ENCODE data around the gene SGMS1. TPM values are rescaled to one million over a fixed set of nuclear protein-coding genes. Genes with fewer than 3 reads are reported as not detected.
"Not testable (repeated sequence)": the region's sequence is repeated elsewhere in the genome, so short reads cannot be mapped to it uniquely, and the experiment has no call there.

Gene SGMS1
- 5.7 and 8.0 TPM in 2 replicates for polyA plus RNA-seq
- 25.0 and 34.1 TPM in 2 replicates for polyA minus RNA-seq

GRCh38 chr10:50623663-50624412 is at the start of gene SGMS1:
TSS of gene SGMS1 (minus strand) at chr10:50623956. CDS start at chr10:50344114, 279,842 bp downstream.
- H3K36me3 ChIP-seq (ENCODE audit: insufficient read depth, low read length): no peaks in the 10 kb centered on the region
- TF ChIP-seq POLR2AphosphoS5 (IDR thresholded peaks at IDR 0.05) (peak; percentile 50), RAD21 (conservative IDR thresholded peaks at IDR 0.05) (peak; percentile 42), EZH2 (IDR thresholded peaks at IDR 0.05; ENCODE audit: borderline replicate concordance, insufficient read depth, low read length, poor library complexity, severe bottlenecking) (no peak), REST (IDR thresholded peaks at IDR 0.05; ENCODE audit: borderline replicate concordance) (peak; percentile 8), MXI1 (conservative IDR thresholded peaks at IDR 0.05; ENCODE audit: poor library complexity, severe bottlenecking) (no peak), SMC3 (conservative IDR thresholded peaks at IDR 0.05; ENCODE audit: poor library complexity) (peak; percentile 42)
- H3K9me2 ChIP-seq (ENCODE audit: insufficient read depth, low read length): no peaks in the 10 kb centered on the region
- peak within 1 kb of the TSS; percentile 67 for H2AFZ ChIP-seq (ENCODE audit: low read depth, low read length)
- peak within 1 kb of the TSS; percentile 78 for H3K9ac ChIP-seq (ENCODE audit: low read length)
- no peaks in the 10 kb centered on the region for H4K20me1 ChIP-seq (ENCODE audit: insufficient read depth)
- peaks cover 13% of the 10 kb centered on the region for H3K79me2 ChIP-seq (replicated peaks; ENCODE audit: insufficient read depth, low read length)
- H3K4me2 ChIP-seq (ENCODE audit: low read length): peak within 1 kb of the TSS; percentile 84
- no peaks in the 10 kb centered on the region for H3K27me3 ChIP-seq (ENCODE audit: insufficient read depth, low read depth, low read length)
- H3K9me3 ChIP-seq (ENCODE audit: low read length): no peaks in the 10 kb centered on the region
- peak within 1 kb of the TSS; percentile 82 for H3K4me3 ChIP-seq (ENCODE audit: low read length)
- peak within 1 kb of the TSS; percentile 85 for H3K27ac ChIP-seq (ENCODE audit: low read length)
- peaks cover 3% of the 10 kb centered on the region for H3F3A ChIP-seq (ENCODE audit: insufficient read depth, low read length, poor library complexity, severe bottlenecking)

GRCh38 chr10:50672152-50672551 is 48.4 kb upstream of the SGMS1 start:
- not testable (repeated sequence) for H3K9me2 ChIP-seq (ENCODE audit: insufficient read depth, low read length); H3K36me3 ChIP-seq (ENCODE audit: insufficient read depth, low read length); H3K9ac ChIP-seq (ENCODE audit: low read length); H2AFZ ChIP-seq (ENCODE audit: low read depth, low read length); H3K4me2 ChIP-seq (ENCODE audit: low read length); H3K79me2 ChIP-seq (replicated peaks; ENCODE audit: insufficient read depth, low read length); H3K4me3 ChIP-seq (ENCODE audit: low read length); H3F3A ChIP-seq (ENCODE audit: insufficient read depth, low read length, poor library complexity, severe bottlenecking); H3K27ac ChIP-seq (ENCODE audit: low read length); H3K9me3 ChIP-seq (ENCODE audit: low read length); H4K20me1 ChIP-seq (ENCODE audit: insufficient read depth); H3K27me3 ChIP-seq (ENCODE audit: insufficient read depth, low read depth, low read length)

- not testable (repeated sequence) for H3K9ac ChIP-seq (ENCODE audit: low read length); H3K27me3 ChIP-seq (ENCODE audit: insufficient read depth, low read depth, low read length); H3K36me3 ChIP-seq (ENCODE audit: insufficient read depth, low read length); H3K4me2 ChIP-seq (ENCODE audit: low read length); H3K9me2 ChIP-seq (ENCODE audit: insufficient read depth, low read length); H4K20me1 ChIP-seq (ENCODE audit: insufficient read depth); H3K79me2 ChIP-seq (replicated peaks; ENCODE audit: insufficient read depth, low read length); H3K27ac ChIP-seq (ENCODE audit: low read length); H3F3A ChIP-seq (ENCODE audit: insufficient read depth, low read length, poor library complexity, severe bottlenecking); H3K9me3 ChIP-seq (ENCODE audit: low read length); H3K4me3 ChIP-seq (ENCODE audit: low read length); H2AFZ ChIP-seq (ENCODE audit: low read depth, low read length)
Observed at GRCh38 chr10:50671645-50672044, 47.9 kb upstream of the SGMS1 start.

GRCh38 chr10:50669957-50670356 is 46.2 kb upstream of the SGMS1 start:
- not testable (repeated sequence) for H3K36me3 ChIP-seq (ENCODE audit: insufficient read depth, low read length); H3K9ac ChIP-seq (ENCODE audit: low read length); H3K9me3 ChIP-seq (ENCODE audit: low read length); H3K27me3 ChIP-seq (ENCODE audit: insufficient read depth, low read depth, low read length); H4K20me1 ChIP-seq (ENCODE audit: insufficient read depth); H3K27ac ChIP-seq (ENCODE audit: low read length); H3K4me2 ChIP-seq (ENCODE audit: low read length); H3F3A ChIP-seq (ENCODE audit: insufficient read depth, low read length, poor library complexity, severe bottlenecking); H2AFZ ChIP-seq (ENCODE audit: low read depth, low read length); H3K9me2 ChIP-seq (ENCODE audit: insufficient read depth, low read length); H3K4me3 ChIP-seq (ENCODE audit: low read length); H3K79me2 ChIP-seq (replicated peaks; ENCODE audit: insufficient read depth, low read length)

- not testable (repeated sequence) for H3K79me2 ChIP-seq (replicated peaks; ENCODE audit: insufficient read depth, low read length); H2AFZ ChIP-seq (ENCODE audit: low read depth, low read length); H3K4me2 ChIP-seq (ENCODE audit: low read length); H3K27ac ChIP-seq (ENCODE audit: low read length); H3K9me3 ChIP-seq (ENCODE audit: low read length); H3K9me2 ChIP-seq (ENCODE audit: insufficient read depth, low read length); H3K36me3 ChIP-seq (ENCODE audit: insufficient read depth, low read length); H3F3A ChIP-seq (ENCODE audit: insufficient read depth, low read length, poor library complexity, severe bottlenecking); H4K20me1 ChIP-seq (ENCODE audit: insufficient read depth); H3K4me3 ChIP-seq (ENCODE audit: low read length); H3K9ac ChIP-seq (ENCODE audit: low read length); H3K27me3 ChIP-seq (ENCODE audit: insufficient read depth, low read depth, low read length)
Observed at GRCh38 chr10:50667353-50667752, 43.6 kb upstream of the SGMS1 start.

- H3F3A ChIP-seq (ENCODE audit: insufficient read depth, low read length, poor library complexity, severe bottlenecking); H3K9me3 ChIP-seq (ENCODE audit: low read length); H3K9me2 ChIP-seq (ENCODE audit: insufficient read depth, low read length); H2AFZ ChIP-seq (ENCODE audit: low read depth, low read length); H3K79me2 ChIP-seq (replicated peaks; ENCODE audit: insufficient read depth, low read length); H3K4me2 ChIP-seq (ENCODE audit: low read length); H3K9ac ChIP-seq (ENCODE audit: low read length); H3K27ac ChIP-seq (ENCODE audit: low read length); H3K36me3 ChIP-seq (ENCODE audit: insufficient read depth, low read length); H3K27me3 ChIP-seq (ENCODE audit: insufficient read depth, low read depth, low read length); H3K4me3 ChIP-seq (ENCODE audit: low read length); H4K20me1 ChIP-seq (ENCODE audit: insufficient read depth): not testable (repeated sequence)
Observed at GRCh38 chr10:50662420-50662819, 38.7 kb upstream of the SGMS1 start.

Data from neural cell (in vitro differentiated cells).